GM18502 (cell line): Measurements from ENCODE around the gene KRTAP5-7.
"Not testable (repeated sequence)": the region's sequence is repeated elsewhere in the genome, so short reads cannot be mapped to it uniquely, and the experiment has no call there.

Experiments
- ATAC-seq: cut with Tn5 transposase; IDR thresholded peaks from one replicate; pipeline ENCODE4 v1.9.1; 2021; ENCODE audit warnings: mild to moderate bottlenecking; ENCODE audit not compliant: unreplicated experiment, poor library complexity

Gene KRTAP5-7

GRCh38 chr11:71530602-71531001, 3.5 kb downstream of the KRTAP5-7 start:
- ATAC-seq = no peak

GRCh38 chr11:71532036-71532610, 5.1 kb downstream of the KRTAP5-7 start:
- ATAC-seq = no peak

- not testable (repeated sequence) for ATAC-seq
Observed at GRCh38 chr11:71534711-71535608, 7.9 kb downstream of the KRTAP5-7 start.

- ATAC-seq = no peak
Observed at GRCh38 chr11:71535825-71536224, 8.8 kb downstream of the KRTAP5-7 start.

GRCh38 chr11:71537537-71537936, 10.5 kb downstream of the KRTAP5-7 start:
- ATAC-seq = no peak

- not testable (repeated sequence) for ATAC-seq
Observed at GRCh38 chr11:71537977-71538665, 11.1 kb downstream of the KRTAP5-7 start, which contains the start of gene KRTAP5-8. TSS of gene KRTAP5-8 (plus strand) at chr11:71538025. CDS start at chr11:71538056, 31 bp downstream.

GRCh38 chr11:71538666-71538990, 11.6 kb downstream of the KRTAP5-7 start:
- no peak for ATAC-seq

- no peak for ATAC-seq
Observed at GRCh38 chr11:71539017-71539416, 11.9 kb downstream of the KRTAP5-7 start.

- ATAC-seq = not testable (repeated sequence)
Observed at GRCh38 chr11:71539971-71540370, 12.9 kb downstream of the KRTAP5-7 start.

- peak; percentile 58 for ATAC-seq
Observed at GRCh38 chr11:71540521-71541304, 13.6 kb downstream of the KRTAP5-7 start.

- ATAC-seq = no peak
Observed at GRCh38 chr11:71542382-71542781, 15.3 kb downstream of the KRTAP5-7 start.

GRCh38 chr11:71542879-71543777, 16.1 kb downstream of the KRTAP5-7 start:
- ATAC-seq = no peak

GRCh38 chr11:71543866-71544265, 16.8 kb downstream of the KRTAP5-7 start:
- no peak for ATAC-seq

- no peak for ATAC-seq
Observed at GRCh38 chr11:71544525-71545214, 17.6 kb downstream of the KRTAP5-7 start.

- ATAC-seq = no peak
Observed at GRCh38 chr11:71545405-71545966, 18.4 kb downstream of the KRTAP5-7 start.

- no peak for ATAC-seq
Observed at GRCh38 chr11:71548120-71548519, 21.1 kb downstream of the KRTAP5-7 start, which contains the start of gene KRTAP5-9. TSS of gene KRTAP5-9 (plus strand) at chr11:71548420. CDS start at chr11:71548658, 238 bp downstream.

- no peak for ATAC-seq
Observed at GRCh38 chr11:71548716-71549151, 21.7 kb downstream of the KRTAP5-7 start.

- ATAC-seq = no peak
Observed at GRCh38 chr11:71551711-71552110, 24.6 kb downstream of the KRTAP5-7 start.
